A549 treated with AZD2906 at 1 μM for 4 hours (cell line): ENCODE measurements around the gene RGPD6. TPM values are rescaled to one million over a fixed set of nuclear protein-coding genes. Genes with fewer than 3 reads are reported as not detected.

Experiments
- total RNA-seq: library from RNA; stranded (reverse); fragments of 200-300 nt; extraction: Qiagen RNA extraction; gene quantifications from 5 replicates; pipeline ENCODE4 v1.2.3, GENCODE V29; 2022

Gene RGPD6
- total RNA-seq = 5.6 to 9.3 TPM (median 6.8 TPM) in 5 replicates

DNA sequence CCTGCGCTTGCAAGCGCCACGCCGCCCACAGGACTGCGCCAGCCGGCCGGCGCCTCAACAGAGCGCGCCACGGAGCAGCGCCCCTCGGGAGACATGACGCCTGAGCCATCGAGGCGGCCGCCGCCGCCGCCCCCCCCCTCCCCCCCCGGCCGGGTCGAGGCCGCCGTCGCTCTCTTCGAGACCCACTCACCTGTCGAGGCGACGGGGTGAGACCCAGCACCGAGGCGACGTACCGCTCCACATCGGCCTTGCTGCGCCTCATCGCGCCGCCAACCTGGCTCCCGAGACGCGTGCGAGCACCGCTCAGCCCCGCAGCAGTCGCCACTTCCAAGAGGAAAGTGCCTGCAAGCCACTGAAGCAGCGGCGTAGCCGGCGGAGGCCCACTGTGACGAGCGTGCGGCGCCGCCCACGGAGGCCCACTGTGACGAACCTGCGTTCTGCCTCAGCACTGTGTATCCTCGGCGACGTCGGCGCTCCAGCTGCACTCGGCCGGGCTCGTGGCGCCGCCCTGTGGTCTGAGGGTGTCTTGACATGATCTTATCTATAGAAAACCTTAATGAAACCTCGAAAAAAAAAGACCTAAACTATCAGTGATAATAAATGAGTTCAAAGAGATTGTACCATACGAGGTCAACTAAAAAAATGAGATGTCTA lies at the start of gene RGPD6:
Gene RGPD6, minus strand, starts transcription at position 460 of the 654 bp plus-strand sequence. Its CDS starts 198 bp downstream, at position 262.

GRCh38 chr2:110472171-110473058 lies 104.6 kb downstream of the RGPD6 start, which contains the start of gene LIMS4:
LIMS4 (minus strand) TSS chr2:110472816; CDS start chr2:110472778, 38 bp downstream.

Other genes with a start within 250 kb of the RGPD6 start
- 0.50 to 0.89 TPM (median 0.62 TPM) in 5 replicates for gene LIMS4, start 104.4 kb downstream of the RGPD6 start, total RNA-seq
- gene BUB1, start 100.8 kb upstream of the RGPD6 start, total RNA-seq = 33.7 to 43.6 TPM (median 36.3 TPM) in 5 replicates
- gene ACOXL, start 155.4 kb upstream of the RGPD6 start, total RNA-seq = not detected in 5 replicates